HPDE6-E6E7 (cell line): ENCODE results near the gene SIGLEC15.
"Not testable (repeated sequence)": the region's sequence is repeated elsewhere in the genome, so short reads cannot be mapped to it uniquely, and the experiment has no call there.

Source experiments
- DNase-seq: peaks from one replicate; pipeline ENCODE4 v3.0.0; 2011; ENCODE audit warnings: missing footprints; ENCODE audit errors: extremely low spot score

The SIGLEC15 gene

GRCh38 chr18:45844938-45845337 lies 19.5 kb downstream of the SIGLEC15 start:
- DNase-seq = no peak

GRCh38 chr18:45845410-45845809 lies 19.9 kb downstream of the SIGLEC15 start:
- no peak for DNase-seq

- DNase-seq = no peak
Measured at GRCh38 chr18:45847119-45847518, 21.6 kb downstream of the SIGLEC15 start.

GRCh38 chr18:45848643-45849042 lies 23.2 kb downstream of the SIGLEC15 start:
- DNase-seq = not testable (repeated sequence)

GRCh38 chr18:45849529-45849928 lies 24.1 kb downstream of the SIGLEC15 start:
- DNase-seq = no peak

GRCh38 chr18:45850021-45850420 lies 24.5 kb downstream of the SIGLEC15 start:
- no peak for DNase-seq

- DNase-seq = no peak
Measured at GRCh38 chr18:45851161-45851925, 25.9 kb downstream of the SIGLEC15 start.

GRCh38 chr18:45852631-45853030 lies 27.2 kb downstream of the SIGLEC15 start:
- DNase-seq = no peak

- no peak for DNase-seq
Measured at GRCh38 chr18:45854036-45854586, 28.6 kb downstream of the SIGLEC15 start.

GRCh38 chr18:45856531-45856930 lies 31.1 kb downstream of the SIGLEC15 start:
- DNase-seq = no peak

- no peak for DNase-seq
Measured at GRCh38 chr18:45859334-45859733, 33.9 kb downstream of the SIGLEC15 start.

GRCh38 chr18:45860492-45860891 lies 35.0 kb downstream of the SIGLEC15 start:
- no peak for DNase-seq

- no peak for DNase-seq
Measured at GRCh38 chr18:45860971-45861370, 35.5 kb downstream of the SIGLEC15 start.

GRCh38 chr18:45861926-45862325 lies 36.5 kb downstream of the SIGLEC15 start:
- no peak for DNase-seq

- DNase-seq = no peak
Measured at GRCh38 chr18:45863469-45863868, 38.0 kb downstream of the SIGLEC15 start.

- no peak for DNase-seq
Measured at GRCh38 chr18:45864081-45864480, 38.6 kb downstream of the SIGLEC15 start.

GRCh38 chr18:45865466-45865865 lies 40.0 kb downstream of the SIGLEC15 start:
- no peak for DNase-seq

GRCh38 chr18:45870419-45870818 lies 44.9 kb downstream of the SIGLEC15 start:
- no peak for DNase-seq

GRCh38 chr18:45871431-45872084 lies 46.1 kb downstream of the SIGLEC15 start:
- DNase-seq = peak; percentile 58

GRCh38 chr18:45874491-45875184 lies 49.2 kb downstream of the SIGLEC15 start:
- no peak for DNase-seq

- DNase-seq = no peak
Measured at GRCh38 chr18:45876161-45876560, 50.7 kb downstream of the SIGLEC15 start.

GRCh38 chr18:45877403-45877802 lies 51.9 kb downstream of the SIGLEC15 start:
- no peak for DNase-seq
